WTC11 (cell line): ENCODE data around the gene CTDP1. TPM values are rescaled to one million over a fixed set of nuclear protein-coding genes. Genes with fewer than 3 reads are reported as not detected.

Experiments used
- ATAC-seq: fragments of 200-7000 bp; cut with Tn5 transposase; 2 replicates; pipeline ENCODE4 v1.10.0; 2021; ENCODE audit warnings: mild to moderate bottlenecking, moderate library complexity
- CTCF ChIA-PET: fragments of 300-600 bp; sonication (Branson Sonifier 250); formaldehyde crosslinking; loops from one replicate; lab custom pipeline; 2021; ENCODE audit warnings: antibody characterized with exemption; lab: Charles Lee
- POLR2A ChIA-PET: fragments of 350-600 bp; sonication (Branson Sonifier 250); formaldehyde crosslinking; loops from one replicate; lab custom pipeline; 2021; ENCODE audit warnings: antibody characterized with exemption; lab: Charles Lee
- DNase-seq: peaks from one replicate; pipeline ENCODE4 v3.0.0; 2021; ENCODE audit warnings: low spot score
- H3K27ac Mint-ChIP-seq: 2 replicates; pipeline ENCODE4 v1.8.0; 2021; ENCODE audit warnings: mixed read lengths
- H3K27me3 Mint-ChIP-seq: 2 replicates; pipeline ENCODE4 v1.8.0; 2021; ENCODE audit warnings: low read depth, mild to moderate bottlenecking, moderate library complexity, mixed read lengths
- H3K36me3 Mint-ChIP-seq: 2 replicates; pipeline ENCODE4 v1.8.0; 2021; ENCODE audit warnings: mixed read lengths
- H3K4me1 Mint-ChIP-seq: 2 replicates; pipeline ENCODE4 v1.8.0; 2022; ENCODE audit warnings: mixed read lengths
- H3K4me3 Mint-ChIP-seq: 2 replicates; pipeline ENCODE4 v1.8.0; 2021; ENCODE audit warnings: mild to moderate bottlenecking, moderate library complexity, mixed read lengths
- H3K9me3 Mint-ChIP-seq: 2 replicates; pipeline ENCODE4 v1.8.0; 2021; ENCODE audit warnings: mixed read lengths
- CBFB ChIP-seq: sonication (generic); formaldehyde crosslinking; IDR thresholded peaks from 2 replicates; pipeline ENCODE4 v1.8.1; 2022; ENCODE audit warnings: mild to moderate bottlenecking, low read depth, missing genetic modification reagents
- EMX1 ChIP-seq: fragments of 250-450 bp; sonication (Bioruptor Pico); IDR thresholded peaks from 2 replicates; pipeline ENCODE4 v1.8.0; 2021; ENCODE audit warnings: mild to moderate bottlenecking
- MXD4 ChIP-seq: fragments of 250-450 bp; sonication (Bioruptor Pico); IDR thresholded peaks from 2 replicates; pipeline ENCODE4 v1.8.0; 2021; ENCODE audit warnings: mild to moderate bottlenecking, moderate library complexity, borderline replicate concordance
- NFATC4 ChIP-seq: fragments of 250-450 bp; sonication (Bioruptor Pico); IDR thresholded peaks from 2 replicates; pipeline ENCODE4 v1.9.0; 2021; ENCODE audit warnings: mild to moderate bottlenecking
- NFE2L1 ChIP-seq: sonication (generic); formaldehyde crosslinking; IDR thresholded peaks from 2 replicates; pipeline ENCODE4 v1.8.1; 2023; ENCODE audit warnings: missing genetic modification reagents
- NFYB ChIP-seq: sonication (generic); formaldehyde crosslinking; conservative IDR thresholded peaks from 2 replicates; pipeline ENCODE4 v1.8.0; 2022; ENCODE audit warnings: low read depth, missing genetic modification reagents
- NR1H2 ChIP-seq: sonication (generic); formaldehyde crosslinking; IDR thresholded peaks from 2 replicates; pipeline ENCODE4 v1.9.0; 2021; ENCODE audit warnings: mild to moderate bottlenecking, moderate library complexity, missing genetic modification reagents
- NR3C1 ChIP-seq: sonication (generic); formaldehyde crosslinking; conservative IDR thresholded peaks from 2 replicates; pipeline ENCODE4 v1.8.1; 2023; ENCODE audit warnings: low read depth, mild to moderate bottlenecking, missing genetic modification reagents
- OVOL2 ChIP-seq: fragments of 250-450 bp; sonication (Bioruptor Pico); IDR thresholded peaks from 2 replicates; pipeline ENCODE4 v1.9.0; 2021; ENCODE audit warnings: mild to moderate bottlenecking, borderline replicate concordance
- PRRX2 ChIP-seq: fragments of 250-450 bp; sonication (Bioruptor Pico); IDR thresholded peaks from 2 replicates; pipeline ENCODE4 v1.8.0; 2021; ENCODE audit warnings: mild to moderate bottlenecking
- RELA ChIP-seq: sonication (generic); formaldehyde crosslinking; IDR thresholded peaks from 2 replicates; pipeline ENCODE4 v1.8.1; 2022; ENCODE audit warnings: missing genetic modification reagents, mild to moderate bottlenecking, borderline replicate concordance
- RORB ChIP-seq: fragments of 250-450 bp; sonication (Bioruptor Pico); IDR thresholded peaks from 2 replicates; pipeline ENCODE4 v1.9.0; 2021; ENCODE audit warnings: mild to moderate bottlenecking
- SMAD3 ChIP-seq: sonication (generic); formaldehyde crosslinking; IDR thresholded peaks from 2 replicates; pipeline ENCODE4 v1.8.0; 2022; ENCODE audit warnings: missing genetic modification reagents, mild to moderate bottlenecking, borderline replicate concordance
- TP53 ChIP-seq: sonication (generic); formaldehyde crosslinking; IDR thresholded peaks from 2 replicates; pipeline ENCODE4 v1.8.1; 2023; ENCODE audit warnings: mild to moderate bottlenecking, missing genetic modification reagents
- ZNF232 ChIP-seq: sonication (generic); formaldehyde crosslinking; IDR thresholded peaks from 2 replicates; pipeline ENCODE4 v1.8.0; 2022; ENCODE audit warnings: mild to moderate bottlenecking, missing genetic modification reagents
- total RNA-seq: library from RNA; stranded (reverse); gene quantifications from 3 replicates; pipeline ENCODE4 v1.2.3, GENCODE V29; 2021
- TF ChIP-seq, protein P1 (sequence below): sonication (generic); formaldehyde crosslinking; IDR thresholded peaks from 2 replicates; pipeline ENCODE4 v1.8.1; 2022; ENCODE audit warnings: mild to moderate bottlenecking, moderate library complexity, missing genetic modification reagents
- TF ChIP-seq, protein P2 (sequence below): fragments of 250-450 bp; sonication (Bioruptor Pico); conservative IDR thresholded peaks from 2 replicates; pipeline ENCODE4 v1.9.0; 2021; ENCODE audit warnings: mild to moderate bottlenecking
- TF ChIP-seq, protein P3 (sequence below): sonication (generic); formaldehyde crosslinking; IDR thresholded peaks from 2 replicates; pipeline ENCODE4 v1.8.1; 2022; ENCODE audit warnings: missing genetic modification reagents, borderline replicate concordance
- TF ChIP-seq, protein P4 (sequence below): sonication (generic); formaldehyde crosslinking; IDR thresholded peaks from 2 replicates; pipeline ENCODE4 v1.8.1; 2023; ENCODE audit warnings: mild to moderate bottlenecking, missing genetic modification reagents
- TF ChIP-seq, protein P5 (sequence below): sonication (generic); formaldehyde crosslinking; IDR thresholded peaks from 2 replicates; pipeline ENCODE4 v1.8.0; 2023; ENCODE audit warnings: missing genetic modification reagents, mild to moderate bottlenecking, borderline replicate concordance

Gene CTDP1
- total RNA-seq, 1 experiment from 2014 or later: 39.7 TPM

DNA sequence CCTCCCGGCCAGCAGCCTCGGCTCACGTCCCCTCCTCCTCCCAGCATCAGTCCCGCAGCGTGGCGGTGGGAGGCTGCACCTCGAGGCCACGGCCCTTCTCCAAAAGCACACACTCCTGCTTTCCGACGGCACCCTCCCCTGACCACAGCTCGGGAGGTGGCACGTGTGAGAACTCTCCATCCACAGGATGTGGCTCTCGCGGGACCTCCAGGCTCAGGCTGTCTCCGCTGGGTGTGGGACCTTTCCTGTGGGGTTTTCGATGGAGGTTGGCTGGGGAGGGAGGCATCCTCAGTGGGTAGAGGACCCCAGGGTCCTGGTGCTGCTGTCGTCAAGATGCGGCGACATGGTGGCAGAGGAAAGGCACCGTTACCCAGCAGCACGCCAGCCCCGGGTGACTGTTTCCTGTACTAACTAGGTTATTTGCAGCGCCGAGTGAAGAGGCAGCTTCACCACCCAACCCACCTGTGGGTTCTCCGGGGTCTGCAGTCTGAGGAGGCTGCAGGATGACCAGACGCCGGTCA lies 75.3 kb downstream of the CTDP1 start:
- DNase-seq (no peak), ATAC-seq (no peak)
- Mint-ChIP-seq H3K27me3 (no peaks in the 10 kb centered on the region), H3K4me3 (no peak overlapping the region), H3K9me3 (peaks cover 9% of the 10 kb centered on the region), H3K4me1 (no peaks in the 10 kb centered on the region), H3K27ac (no peak overlapping the region), H3K36me3 (peaks cover 15% of the 10 kb centered on the region)
- no peak for TF ChIP-seq NFE2L1 (CRISPR knock-in tag)
- no peak for TF ChIP-seq MXD4
- ChIA-PET POLR2A (no interaction called here), CTCF (no interaction called here)

DNA sequence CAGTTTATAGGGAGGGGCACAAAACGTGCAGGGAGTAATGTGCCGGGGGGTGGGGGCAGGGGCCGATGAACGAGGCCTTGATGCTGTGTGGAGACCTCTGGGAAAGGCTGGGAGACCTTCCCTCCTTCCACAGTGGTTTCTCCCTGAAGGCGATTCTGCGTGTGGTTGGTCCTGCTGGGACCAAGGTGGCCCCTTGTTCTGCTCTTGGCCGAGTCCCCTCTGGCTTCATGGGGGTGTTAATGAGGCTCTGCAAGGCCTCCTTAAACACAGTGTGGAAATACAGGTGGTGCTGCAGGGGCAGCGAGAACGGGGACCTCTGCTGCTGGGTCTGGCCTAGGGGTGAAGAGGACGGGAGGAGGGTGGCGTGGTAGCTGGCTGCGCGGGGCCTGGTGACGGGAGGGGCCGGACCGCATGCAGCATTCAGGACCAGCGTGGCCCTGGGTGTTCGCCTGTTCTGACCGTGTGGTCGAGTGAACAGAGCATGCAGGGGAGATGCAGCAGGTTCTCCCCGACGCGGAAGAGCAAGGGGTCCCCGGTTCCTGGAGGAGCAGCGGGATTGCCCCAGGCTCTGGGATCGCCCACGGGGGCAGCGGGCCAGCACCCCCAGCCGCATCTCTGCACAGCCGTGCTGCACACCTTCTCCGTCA lies 76.0 kb downstream of the CTDP1 start:
- DNase-seq (no peak), ATAC-seq (no peak)
- no peak overlapping the region for H3K4me3 Mint-ChIP-seq
- H3K27me3 Mint-ChIP-seq: no peaks in the 10 kb centered on the region
- ChIA-PET CTCF (no interaction called here), POLR2A (no interaction called here)
- H3K36me3 Mint-ChIP-seq: peaks cover 14% of the 10 kb centered on the region
- TF ChIP-seq, protein P1, sequence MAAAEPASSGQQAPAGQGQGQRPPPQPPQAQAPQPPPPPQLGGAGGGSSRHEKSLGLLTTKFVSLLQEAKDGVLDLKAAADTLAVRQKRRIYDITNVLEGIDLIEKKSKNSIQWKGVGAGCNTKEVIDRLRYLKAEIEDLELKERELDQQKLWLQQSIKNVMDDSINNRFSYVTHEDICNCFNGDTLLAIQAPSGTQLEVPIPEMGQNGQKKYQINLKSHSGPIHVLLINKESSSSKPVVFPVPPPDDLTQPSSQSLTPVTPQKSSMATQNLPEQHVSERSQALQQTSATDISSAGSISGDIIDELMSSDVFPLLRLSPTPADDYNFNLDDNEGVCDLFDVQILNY (CRISPR knock-in tag): no peak
- TF ChIP-seq TP53 (CRISPR knock-in tag): no peak
- TF ChIP-seq RORB: no peak
- TF ChIP-seq SMAD3 (CRISPR knock-in tag): no peak
- no peak for TF ChIP-seq PRRX2
- TF ChIP-seq CBFB (CRISPR knock-in tag): no peak
- TF ChIP-seq NFYB (CRISPR knock-in tag): no peak
- TF ChIP-seq, protein P2, sequence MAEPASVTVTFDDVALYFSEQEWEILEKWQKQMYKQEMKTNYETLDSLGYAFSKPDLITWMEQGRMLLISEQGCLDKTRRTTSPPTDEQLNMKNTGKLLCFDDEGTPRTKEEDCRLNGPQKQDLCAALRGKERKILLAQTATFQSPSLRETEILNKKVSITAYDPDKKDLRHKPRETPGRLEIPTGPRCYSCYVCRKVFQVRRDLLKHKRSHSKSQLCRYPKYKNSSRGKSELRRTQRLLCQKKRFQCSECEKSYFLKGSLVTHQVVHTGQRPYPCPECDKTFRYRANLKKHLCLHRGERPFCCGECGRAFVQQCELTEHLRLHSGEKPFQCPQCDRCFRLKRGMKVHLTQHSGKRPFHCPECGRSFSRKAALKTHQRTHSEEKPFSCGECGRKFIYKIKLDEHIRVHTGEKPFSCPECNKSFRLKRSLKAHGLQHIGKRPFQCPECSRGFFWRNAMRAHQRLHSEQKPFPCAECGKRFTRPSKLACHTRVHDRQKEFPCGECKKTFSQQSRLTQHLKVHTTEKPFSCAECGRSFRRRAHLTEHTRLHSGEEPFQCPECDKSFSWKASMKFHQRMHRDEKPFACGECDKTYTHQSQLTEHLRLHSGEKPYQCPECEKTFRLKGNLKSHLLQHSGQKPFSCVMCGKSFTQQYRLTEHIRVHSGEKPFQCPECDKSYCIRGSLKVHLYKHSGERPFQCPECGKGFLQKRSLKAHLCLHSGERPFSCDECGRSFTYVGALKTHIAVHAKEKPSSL (CRISPR knock-in tag): no peak
- no peaks in the 10 kb centered on the region for H3K4me1 Mint-ChIP-seq
- H3K27ac Mint-ChIP-seq: no peak overlapping the region
- peaks cover 14% of the 10 kb centered on the region for H3K9me3 Mint-ChIP-seq

DNA sequence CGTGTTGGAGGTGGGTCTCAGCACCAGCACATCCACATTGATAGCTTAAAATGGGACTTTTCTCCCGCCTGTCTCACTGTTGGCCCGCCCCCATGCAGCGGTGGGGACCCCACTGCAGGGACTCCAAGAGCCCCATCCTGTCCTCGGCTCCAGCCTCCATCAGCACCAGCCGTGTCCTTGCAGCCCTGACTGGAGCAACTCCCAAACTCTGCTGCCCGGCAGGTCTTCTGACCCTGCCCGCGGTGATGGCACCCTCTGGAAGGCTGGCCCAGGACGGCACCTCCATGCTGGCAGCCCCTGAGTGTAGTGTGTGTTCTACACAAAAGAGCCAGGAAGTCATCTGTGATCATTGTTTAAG lies 76.5 kb downstream of the CTDP1 start:
- POLR2A ChIA-PET: no interaction called here
- no peak for TF ChIP-seq EMX1 (CRISPR knock-in tag)
- no peak for TF ChIP-seq NFATC4 (CRISPR knock-in tag)
- TF ChIP-seq, protein P3, sequence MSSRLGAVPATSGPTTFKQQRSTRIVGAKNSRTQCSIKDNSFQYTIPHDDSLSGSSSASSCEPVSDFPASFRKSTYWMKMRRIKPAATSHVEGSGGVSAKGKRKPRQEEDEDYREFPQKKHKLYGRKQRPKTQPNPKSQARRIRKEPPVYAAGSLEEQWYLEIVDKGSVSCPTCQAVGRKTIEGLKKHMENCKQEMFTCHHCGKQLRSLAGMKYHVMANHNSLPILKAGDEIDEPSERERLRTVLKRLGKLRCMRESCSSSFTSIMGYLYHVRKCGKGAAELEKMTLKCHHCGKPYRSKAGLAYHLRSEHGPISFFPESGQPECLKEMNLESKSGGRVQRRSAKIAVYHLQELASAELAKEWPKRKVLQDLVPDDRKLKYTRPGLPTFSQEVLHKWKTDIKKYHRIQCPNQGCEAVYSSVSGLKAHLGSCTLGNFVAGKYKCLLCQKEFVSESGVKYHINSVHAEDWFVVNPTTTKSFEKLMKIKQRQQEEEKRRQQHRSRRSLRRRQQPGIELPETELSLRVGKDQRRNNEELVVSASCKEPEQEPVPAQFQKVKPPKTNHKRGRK (CRISPR knock-in tag): no peak
- TF ChIP-seq ZNF232 (CRISPR knock-in tag): no peak
- no peak for TF ChIP-seq OVOL2 (CRISPR knock-in tag)
- TF ChIP-seq RELA (CRISPR knock-in tag): no peak
- TF ChIP-seq NR1H2: no peak
- TF ChIP-seq, protein P4, sequence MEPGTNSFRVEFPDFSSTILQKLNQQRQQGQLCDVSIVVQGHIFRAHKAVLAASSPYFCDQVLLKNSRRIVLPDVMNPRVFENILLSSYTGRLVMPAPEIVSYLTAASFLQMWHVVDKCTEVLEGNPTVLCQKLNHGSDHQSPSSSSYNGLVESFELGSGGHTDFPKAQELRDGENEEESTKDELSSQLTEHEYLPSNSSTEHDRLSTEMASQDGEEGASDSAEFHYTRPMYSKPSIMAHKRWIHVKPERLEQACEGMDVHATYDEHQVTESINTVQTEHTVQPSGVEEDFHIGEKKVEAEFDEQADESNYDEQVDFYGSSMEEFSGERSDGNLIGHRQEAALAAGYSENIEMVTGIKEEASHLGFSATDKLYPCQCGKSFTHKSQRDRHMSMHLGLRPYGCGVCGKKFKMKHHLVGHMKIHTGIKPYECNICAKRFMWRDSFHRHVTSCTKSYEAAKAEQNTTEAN: no peak
- no peak for TF ChIP-seq NR3C1 (CRISPR knock-in tag)
- TF ChIP-seq, protein P5, sequence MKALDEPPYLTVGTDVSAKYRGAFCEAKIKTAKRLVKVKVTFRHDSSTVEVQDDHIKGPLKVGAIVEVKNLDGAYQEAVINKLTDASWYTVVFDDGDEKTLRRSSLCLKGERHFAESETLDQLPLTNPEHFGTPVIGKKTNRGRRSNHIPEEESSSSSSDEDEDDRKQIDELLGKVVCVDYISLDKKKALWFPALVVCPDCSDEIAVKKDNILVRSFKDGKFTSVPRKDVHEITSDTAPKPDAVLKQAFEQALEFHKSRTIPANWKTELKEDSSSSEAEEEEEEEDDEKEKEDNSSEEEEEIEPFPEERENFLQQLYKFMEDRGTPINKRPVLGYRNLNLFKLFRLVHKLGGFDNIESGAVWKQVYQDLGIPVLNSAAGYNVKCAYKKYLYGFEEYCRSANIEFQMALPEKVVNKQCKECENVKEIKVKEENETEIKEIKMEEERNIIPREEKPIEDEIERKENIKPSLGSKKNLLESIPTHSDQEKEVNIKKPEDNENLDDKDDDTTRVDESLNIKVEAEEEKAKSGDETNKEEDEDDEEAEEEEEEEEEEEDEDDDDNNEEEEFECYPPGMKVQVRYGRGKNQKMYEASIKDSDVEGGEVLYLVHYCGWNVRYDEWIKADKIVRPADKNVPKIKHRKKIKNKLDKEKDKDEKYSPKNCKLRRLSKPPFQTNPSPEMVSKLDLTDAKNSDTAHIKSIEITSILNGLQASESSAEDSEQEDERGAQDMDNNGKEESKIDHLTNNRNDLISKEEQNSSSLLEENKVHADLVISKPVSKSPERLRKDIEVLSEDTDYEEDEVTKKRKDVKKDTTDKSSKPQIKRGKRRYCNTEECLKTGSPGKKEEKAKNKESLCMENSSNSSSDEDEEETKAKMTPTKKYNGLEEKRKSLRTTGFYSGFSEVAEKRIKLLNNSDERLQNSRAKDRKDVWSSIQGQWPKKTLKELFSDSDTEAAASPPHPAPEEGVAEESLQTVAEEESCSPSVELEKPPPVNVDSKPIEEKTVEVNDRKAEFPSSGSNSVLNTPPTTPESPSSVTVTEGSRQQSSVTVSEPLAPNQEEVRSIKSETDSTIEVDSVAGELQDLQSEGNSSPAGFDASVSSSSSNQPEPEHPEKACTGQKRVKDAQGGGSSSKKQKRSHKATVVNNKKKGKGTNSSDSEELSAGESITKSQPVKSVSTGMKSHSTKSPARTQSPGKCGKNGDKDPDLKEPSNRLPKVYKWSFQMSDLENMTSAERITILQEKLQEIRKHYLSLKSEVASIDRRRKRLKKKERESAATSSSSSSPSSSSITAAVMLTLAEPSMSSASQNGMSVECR (CRISPR knock-in tag): no peak
- Mint-ChIP-seq H3K4me1 (no peaks in the 10 kb centered on the region), H3K27me3 (no peaks in the 10 kb centered on the region), H3K27ac (no peak overlapping the region), H3K9me3 (peaks cover 18% of the 10 kb centered on the region), H3K4me3 (no peak overlapping the region), H3K36me3 (peaks cover 14% of the 10 kb centered on the region)
- CTCF ChIA-PET: no interaction called here
- ATAC-seq (no peak), DNase-seq (no peak)
